A549 (cell line): ENCODE results near the gene SHC1. TPM values are rescaled to one million over a fixed set of nuclear protein-coding genes. Genes with fewer than 3 reads are reported as not detected.
A peak's percentile ranks its signal among the peaks of the same experiment; 100 is the strongest.

ENCODE experiments used
- CBX8 ChIP-seq: fragments of 200-600 bp; sonication (generic); IDR thresholded peaks from 2 replicates; pipeline ENCODE4 v1.6.1; 2016
- CEBPB ChIP-seq, 2 experiments: fragments of >200 bp in 1 of 2; sonication (Bioruptor Twin) in 1 of 2; formaldehyde crosslinking in 1 of 2; IDR thresholded peaks; 2 replicates each; pipeline ENCODE4 v1.6.1; 2012 to 2016
- EHMT2 ChIP-seq: fragments of 200-600 bp; sonication (generic); IDR thresholded peaks from 2 replicates; pipeline ENCODE4 v1.6.1; 2016; ENCODE audit warnings: antibody characterized with exemption, low read depth, mild to moderate bottlenecking, moderate library complexity
- EP300 ChIP-seq, 2 experiments: fragments of >200 bp; sonication (Bioruptor Twin); formaldehyde crosslinking; IDR thresholded peaks; 2 replicates in 1 of 2; 3 replicates in 1 of 2; pipeline ENCODE4 v1.6.1; 2016 to 2017
- ESRRA ChIP-seq: fragments of 150-350 bp; IDR thresholded peaks from 2 replicates; pipeline ENCODE4 v1.6.1; 2014; ENCODE audit warnings: mild to moderate bottlenecking, low read length, borderline replicate concordance
- FOSB ChIP-seq: fragments of 250-450 bp; sonication (Bioruptor Pico); IDR thresholded peaks from 2 replicates; pipeline ENCODE4 v1.5.0; 2020; ENCODE audit warnings: mild to moderate bottlenecking, moderate library complexity
- FOSL2 ChIP-seq, 2 experiments: fragments of 450-650 bp in 1 of 2; fragments of >200 bp in 1 of 2; sonication (Bioruptor Twin) in 1 of 2; formaldehyde crosslinking; IDR thresholded peaks; 2 replicates each; pipeline versions ENCODE4 v1.5.0 to v1.6.1; 2016 to 2020; ENCODE audit warnings: mild to moderate bottlenecking in 1 of 2, moderate library complexity in 1 of 2
- FOXS1 ChIP-seq: fragments of 250-450 bp; sonication (Bioruptor Pico); IDR thresholded peaks from 2 replicates; pipeline ENCODE4 v1.5.0; 2020; ENCODE audit warnings: mild to moderate bottlenecking, moderate library complexity
- HDAC2 ChIP-seq: fragments of 200-600 bp; sonication (generic); IDR thresholded peaks from 2 replicates; pipeline ENCODE4 v1.6.1; 2016
- HMGXB4 ChIP-seq: fragments of 250-450 bp; sonication (Bioruptor Pico); IDR thresholded peaks from 2 replicates; pipeline ENCODE4 v1.5.0; 2021; ENCODE audit warnings: mild to moderate bottlenecking, moderate library complexity, borderline replicate concordance
- HOXA7 ChIP-seq: fragments of 250-450 bp; sonication (Bioruptor Pico); IDR thresholded peaks from 2 replicates; pipeline ENCODE4 v1.5.0; 2020; ENCODE audit warnings: mild to moderate bottlenecking, moderate library complexity
- HOXB13 ChIP-seq: fragments of 250-450 bp; sonication (Bioruptor Pico); IDR thresholded peaks from 2 replicates; pipeline ENCODE4 v1.5.0; 2020; ENCODE audit warnings: low read depth, mild to moderate bottlenecking, moderate library complexity
- HOXB5 ChIP-seq: fragments of 250-450 bp; sonication (Bioruptor Pico); IDR thresholded peaks from 2 replicates; pipeline ENCODE4 v1.5.0; 2020; ENCODE audit warnings: mild to moderate bottlenecking, moderate library complexity
- JUN ChIP-seq, 2 experiments: fragments of >200 bp; sonication (Bioruptor Twin); formaldehyde crosslinking; IDR thresholded peaks; 2 replicates in 1 of 2; 3 replicates in 1 of 2; pipeline ENCODE4 v1.6.1; 2016 to 2017
- KDM1A ChIP-seq: fragments of 200-600 bp; sonication (generic); IDR thresholded peaks from 2 replicates; pipeline ENCODE4 v1.6.1; 2016; ENCODE audit warnings: low read depth, mild to moderate bottlenecking
- KDM5A ChIP-seq: fragments of 200-600 bp; sonication (generic); IDR thresholded peaks from 2 replicates; pipeline ENCODE4 v1.6.1; 2016; ENCODE audit warnings: antibody characterized with exemption, mild to moderate bottlenecking
- MAFK ChIP-seq: fragments of 450-650 bp; IDR thresholded peaks from 2 replicates; pipeline ENCODE4 v1.6.1; 2014; ENCODE audit not compliant: partially characterized antibody
- MAX ChIP-seq: IDR thresholded peaks from 2 replicates; pipeline ENCODE4 v1.6.1; 2012
- MAZ ChIP-seq: fragments of 150-350 bp; IDR thresholded peaks from 2 replicates; pipeline ENCODE4 v1.6.1; 2014; ENCODE audit warnings: antibody characterized with exemption, low read depth, low read length, borderline replicate concordance
- MYC ChIP-seq: IDR thresholded peaks from 2 replicates; pipeline ENCODE4 v1.6.1; 2012; ENCODE audit warnings: mild to moderate bottlenecking, inconsistent platforms, low read length, improper control_type of control experiment, borderline replicate concordance
- NPAS2 ChIP-seq: fragments of 250-450 bp; sonication (Bioruptor Pico); IDR thresholded peaks from 2 replicates; pipeline ENCODE4 v1.8.0; 2022; ENCODE audit warnings: mild to moderate bottlenecking, moderate library complexity, borderline replicate concordance
- NR3C1 ChIP-seq: fragments of >200 bp; sonication (Bioruptor Twin); formaldehyde crosslinking; IDR thresholded peaks from 3 replicates; pipeline ENCODE4 v1.6.1; 2017
- POLR2A ChIP-seq: IDR thresholded peaks from 2 replicates; pipeline ENCODE4 v1.6.1; 2012; ENCODE audit warnings: mild to moderate bottlenecking, low read length
- POLR2AphosphoS2 ChIP-seq: conservative IDR thresholded peaks from 2 replicates; pipeline ENCODE4 v1.6.1; 2012; ENCODE audit warnings: low read length, improper control_type of control experiment, inconsistent platforms
- RAD21 ChIP-seq, 2 experiments: fragments of >200 bp in 1 of 2; sonication (Bioruptor Twin) in 1 of 2; formaldehyde crosslinking in 1 of 2; IDR thresholded peaks in 1 of 2; conservative IDR thresholded peaks in 1 of 2; 2 replicates in 1 of 2; 3 replicates in 1 of 2; pipeline ENCODE4 v1.6.1; 2012 to 2018; ENCODE audit warnings: inconsistent platforms in 1 of 2
- RCOR1 ChIP-seq: fragments of 150-350 bp; IDR thresholded peaks from 2 replicates; pipeline ENCODE4 v1.6.1; 2014; ENCODE audit warnings: antibody characterized with exemption, low read length, low read depth
- RFX5 ChIP-seq: fragments of 450-650 bp; IDR thresholded peaks from 2 replicates; pipeline ENCODE4 v1.7.1; 2014; ENCODE audit warnings: antibody characterized with exemption, mild to moderate bottlenecking, moderate library complexity
- SREBF2 ChIP-seq: fragments of 450-650 bp; IDR thresholded peaks from 2 replicates; pipeline ENCODE4 v1.6.1; 2014; ENCODE audit warnings: mild to moderate bottlenecking, moderate library complexity
- TFCP2L1 ChIP-seq: fragments of 250-450 bp; sonication (Bioruptor Pico); IDR thresholded peaks from 2 replicates; pipeline ENCODE4 v1.5.0; 2021; ENCODE audit warnings: mild to moderate bottlenecking
- TP53 ChIP-seq: fragments of 250-450 bp; sonication (Bioruptor Pico); IDR thresholded peaks from 2 replicates; pipeline ENCODE4 v1.5.0; 2021; ENCODE audit warnings: mild to moderate bottlenecking, moderate library complexity
- ZC3H11A ChIP-seq: fragments of 450-650 bp; IDR thresholded peaks from 2 replicates; pipeline ENCODE4 v1.6.1; 2014; ENCODE audit warnings: antibody characterized with exemption, mild to moderate bottlenecking
- ZFP36 ChIP-seq: fragments of 450-650 bp; IDR thresholded peaks from 2 replicates; pipeline ENCODE4 v1.6.1; 2014; ENCODE audit warnings: borderline replicate concordance; ENCODE audit not compliant: partially characterized antibody
- ZSCAN20 ChIP-seq: fragments of 250-450 bp; sonication (Bioruptor Pico); IDR thresholded peaks from 2 replicates; pipeline ENCODE4 v1.8.0; 2022; ENCODE audit warnings: mild to moderate bottlenecking, moderate library complexity
- polyA plus RNA-seq, 4 experiments: library from polyadenylated mRNA; depleted of rRNA in 3 of 4; stranded (reverse); fragments of >200 nt; fragmentation: RNase III in 1 of 4; extraction: RNeasy Plus Mini Kit Qiagen cat#74134 plus additional on column Dnase treatment in 1 of 4; gene quantifications; 2 replicates in 3 of 4; 3 replicates in 1 of 4; pipeline ENCODE4 v1.2.3, GENCODE V29; 2011 to 2017
- TF ChIP-seq, protein P1 (sequence below): fragments of >200 bp; sonication (Bioruptor Twin); formaldehyde crosslinking; IDR thresholded peaks from 3 replicates; pipeline ENCODE4 v1.6.1; 2016
- TF ChIP-seq, protein P2 (sequence below): IDR thresholded peaks from 2 replicates; pipeline ENCODE4 v1.6.1; 2012; ENCODE audit warnings: low read depth, borderline replicate concordance
- TF ChIP-seq, protein P3 (sequence below): fragments of 200-600 bp; sonication (generic); IDR thresholded peaks from 2 replicates; pipeline ENCODE4 v1.6.1; 2016; ENCODE audit warnings: antibody characterized with exemption, mild to moderate bottlenecking, moderate library complexity

SHC1 gene
- polyA plus RNA-seq, 2 of the 4 experiments (the other 2 are of a cell fraction), result 118 to 174 TPM

DNA sequence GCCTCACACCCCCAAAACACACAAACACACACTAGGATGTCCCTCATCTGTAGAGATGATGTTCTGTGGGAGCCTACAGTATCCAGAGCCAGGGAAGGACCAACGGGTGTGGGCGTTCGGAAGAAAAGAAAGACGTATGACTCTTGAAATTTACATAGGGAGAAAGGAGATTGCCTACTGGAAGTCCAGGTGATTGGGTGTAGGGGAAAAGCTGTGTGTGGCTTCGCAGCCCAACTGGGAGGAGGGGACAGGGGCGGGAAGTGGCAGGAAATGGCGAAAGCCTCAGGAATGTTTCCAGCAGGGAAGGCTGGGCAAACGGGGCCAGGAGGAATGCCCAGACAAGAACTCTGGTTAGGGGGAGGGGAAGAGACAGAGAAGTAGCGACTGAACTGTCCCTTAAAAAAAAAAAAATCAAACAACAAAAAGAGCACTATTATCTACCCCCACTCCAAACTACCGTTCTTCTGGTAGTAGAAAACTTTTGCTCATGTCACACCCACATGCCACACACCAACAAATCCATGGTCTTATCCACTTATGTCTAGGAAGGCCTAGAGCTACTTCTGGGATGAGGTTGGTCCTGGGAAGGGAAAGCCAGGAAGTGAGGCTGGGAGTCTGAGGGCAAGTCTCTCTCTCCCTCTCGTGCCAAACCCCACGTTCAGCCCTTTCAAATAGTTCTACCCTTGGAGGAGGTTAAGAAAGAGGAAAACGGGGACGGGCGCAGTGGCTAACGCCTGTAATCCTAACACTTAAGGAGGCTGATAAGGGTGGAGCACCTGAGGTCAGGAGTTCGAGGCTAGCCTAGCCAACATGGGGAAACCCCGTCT is 2.2 kb upstream of the SHC1 start (continued):
- no peak for TF ChIP-seq HMGXB4 (CRISPR knock-in tag)
- peak; percentile 90 for TF ChIP-seq MAX
- TF ChIP-seq HOXA7, result peak; percentile 91; the same call in 1 of the 2 replicates
- TF ChIP-seq NR3C1, result no peak
- TF ChIP-seq ESRRA, result no peak
- peak; percentile 23; the same call in 1 of the 2 replicates for TF ChIP-seq TFCP2L1
- TF ChIP-seq, protein P1, sequence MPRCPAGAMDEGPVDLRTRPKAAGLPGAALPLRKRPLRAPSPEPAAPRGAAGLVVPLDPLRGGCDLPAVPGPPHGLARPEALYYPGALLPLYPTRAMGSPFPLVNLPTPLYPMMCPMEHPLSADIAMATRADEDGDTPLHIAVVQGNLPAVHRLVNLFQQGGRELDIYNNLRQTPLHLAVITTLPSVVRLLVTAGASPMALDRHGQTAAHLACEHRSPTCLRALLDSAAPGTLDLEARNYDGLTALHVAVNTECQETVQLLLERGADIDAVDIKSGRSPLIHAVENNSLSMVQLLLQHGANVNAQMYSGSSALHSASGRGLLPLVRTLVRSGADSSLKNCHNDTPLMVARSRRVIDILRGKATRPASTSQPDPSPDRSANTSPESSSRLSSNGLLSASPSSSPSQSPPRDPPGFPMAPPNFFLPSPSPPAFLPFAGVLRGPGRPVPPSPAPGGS, result peak; percentile 23; the same call in 1 of the 3 replicates
- TF ChIP-seq ZC3H11A, result no peak
- TF ChIP-seq MAZ, result 0 out of 2 replicates have a peak, but pooled peaks have one; percentile 25
- TF ChIP-seq, protein P2, sequence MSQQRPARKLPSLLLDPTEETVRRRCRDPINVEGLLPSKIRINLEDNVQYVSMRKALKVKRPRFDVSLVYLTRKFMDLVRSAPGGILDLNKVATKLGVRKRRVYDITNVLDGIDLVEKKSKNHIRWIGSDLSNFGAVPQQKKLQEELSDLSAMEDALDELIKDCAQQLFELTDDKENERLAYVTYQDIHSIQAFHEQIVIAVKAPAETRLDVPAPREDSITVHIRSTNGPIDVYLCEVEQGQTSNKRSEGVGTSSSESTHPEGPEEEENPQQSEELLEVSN, result peak; percentile 96
- TF ChIP-seq HOXB5 (CRISPR knock-in tag), result no peak
- TF ChIP-seq RCOR1, result no peak
- TF ChIP-seq RAD21 (conservative IDR thresholded peaks at IDR 0.05 in 1 of 2, IDR thresholded peaks at IDR 0.05 in 1 of 2), result no peak
- TF ChIP-seq EHMT2, result no peak
- peak in 1 of 2 experiments; percentile 74; a peak in 2 of 5 replicates for TF ChIP-seq EP300 (IDR thresholded peaks at IDR 0.05)
- peak in 1 of 2 experiments; percentile 83; a peak in 4 of 5 replicates for TF ChIP-seq JUN (IDR thresholded peaks at IDR 0.05)
- TF ChIP-seq HDAC2, result no peak
- TF ChIP-seq RFX5, result no peak
- TF ChIP-seq CEBPB (IDR thresholded peaks at IDR 0.05), result peak; percentile 60 to 90; a peak in 3 of 4 replicates
- no peak for TF ChIP-seq FOSL2 (IDR thresholded peaks at IDR 0.05)
- TF ChIP-seq FOSL2 (CRISPR knock-in tag; IDR thresholded peaks at IDR 0.05), result no peak; the same call in 1 of the 2 replicates
- TF ChIP-seq MYC, result no peak
- no peak for TF ChIP-seq NPAS2 (CRISPR knock-in tag)
- TF ChIP-seq, protein P3, sequence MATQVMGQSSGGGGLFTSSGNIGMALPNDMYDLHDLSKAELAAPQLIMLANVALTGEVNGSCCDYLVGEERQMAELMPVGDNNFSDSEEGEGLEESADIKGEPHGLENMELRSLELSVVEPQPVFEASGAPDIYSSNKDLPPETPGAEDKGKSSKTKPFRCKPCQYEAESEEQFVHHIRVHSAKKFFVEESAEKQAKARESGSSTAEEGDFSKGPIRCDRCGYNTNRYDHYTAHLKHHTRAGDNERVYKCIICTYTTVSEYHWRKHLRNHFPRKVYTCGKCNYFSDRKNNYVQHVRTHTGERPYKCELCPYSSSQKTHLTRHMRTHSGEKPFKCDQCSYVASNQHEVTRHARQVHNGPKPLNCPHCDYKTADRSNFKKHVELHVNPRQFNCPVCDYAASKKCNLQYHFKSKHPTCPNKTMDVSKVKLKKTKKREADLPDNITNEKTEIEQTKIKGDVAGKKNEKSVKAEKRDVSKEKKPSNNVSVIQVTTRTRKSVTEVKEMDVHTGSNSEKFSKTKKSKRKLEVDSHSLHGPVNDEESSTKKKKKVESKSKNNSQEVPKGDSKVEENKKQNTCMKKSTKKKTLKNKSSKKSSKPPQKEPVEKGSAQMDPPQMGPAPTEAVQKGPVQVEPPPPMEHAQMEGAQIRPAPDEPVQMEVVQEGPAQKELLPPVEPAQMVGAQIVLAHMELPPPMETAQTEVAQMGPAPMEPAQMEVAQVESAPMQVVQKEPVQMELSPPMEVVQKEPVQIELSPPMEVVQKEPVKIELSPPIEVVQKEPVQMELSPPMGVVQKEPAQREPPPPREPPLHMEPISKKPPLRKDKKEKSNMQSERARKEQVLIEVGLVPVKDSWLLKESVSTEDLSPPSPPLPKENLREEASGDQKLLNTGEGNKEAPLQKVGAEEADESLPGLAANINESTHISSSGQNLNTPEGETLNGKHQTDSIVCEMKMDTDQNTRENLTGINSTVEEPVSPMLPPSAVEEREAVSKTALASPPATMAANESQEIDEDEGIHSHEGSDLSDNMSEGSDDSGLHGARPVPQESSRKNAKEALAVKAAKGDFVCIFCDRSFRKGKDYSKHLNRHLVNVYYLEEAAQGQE, result no peak
- TF ChIP-seq MAFK, result no peak
- TF ChIP-seq ZSCAN20 (CRISPR knock-in tag), result no peak
- 0 out of 2 replicates have a peak, but pooled peaks have one; percentile 38 for TF ChIP-seq HOXB13
- no peak for TF ChIP-seq ZFP36
- TF ChIP-seq POLR2AphosphoS2, result 0 out of 2 replicates have a peak, but pooled peaks have one; percentile 6
- TF ChIP-seq FOXS1 (CRISPR knock-in tag), result no peak
- no peak for TF ChIP-seq KDM1A
- no peak; the same call in 1 of the 2 replicates for TF ChIP-seq POLR2A
- TF ChIP-seq FOSB (CRISPR knock-in tag), result peak; percentile 80; the same call in 1 of the 2 replicates
- TF ChIP-seq SREBF2, result no peak
- TF ChIP-seq KDM5A, result no peak
- TF ChIP-seq TP53 (CRISPR knock-in tag), result no peak; the same call in 1 of the 2 replicates
- TF ChIP-seq CBX8, result no peak
